HepG2 (cell line): ENCODE results near the gene COQ9. TPM values are rescaled to one million over a fixed set of nuclear protein-coding genes. Genes with fewer than 3 reads are reported as not detected.
"Not testable (repeated sequence)": the region's sequence is repeated elsewhere in the genome, so short reads cannot be mapped to it uniquely, and the experiment has no call there.

Experiments used
- ATAC-seq: fragments of 200-7000 bp; cut with Tn5 transposase; 3 replicates; pipeline ENCODE4 v1.9.1; 2020; ENCODE audit warnings: mild to moderate bottlenecking, moderate library complexity
- BruUV-seq: library from RNA; stranded (reverse); fragments of 400-500 nt; replicated peaks from 2 replicates; lab custom pipeline; 2021; lab: Mats Ljungman, UMichigan
- CTCF ChIA-PET: fragments of 300-600 bp; formaldehyde crosslinking; extraction: SDS; loops from one replicate; lab custom pipeline; 2021; ENCODE audit warnings: low total read pairs, inconsistent platforms, low intra/inter-chr PET ratio; lab: Yijun Ruan, JAX
- POLR2A ChIA-PET: fragments of 350-600 bp; sonication (Branson Sonifier 250); formaldehyde crosslinking; loops from one replicate; lab custom pipeline; 2020; ENCODE audit warnings: antibody characterized with exemption, inconsistent platforms; lab: Yijun Ruan, JAX
- DNase-seq: peaks from one replicate; pipeline ENCODE4 v3.0.0-alpha.2; 2015; ENCODE audit warnings: low spot score
- FAIRE-seq: peaks from 3 replicates; lab custom pipeline; 2011; peaks lifted over from hg19 to GRCh38; lab: Jason Lieb, UNC
- H2AFZ ChIP-seq: one replicate; pipeline ENCODE4 v1.6.1; 2011; ENCODE audit warnings: low read length, inconsistent platforms
- H3K27ac ChIP-seq: fragments of 300-600 bp; 3 replicates; pipeline ENCODE4 v1.8.0; 2011; ENCODE audit warnings: mixed run types, mild to moderate bottlenecking, mixed read lengths, low read length, inconsistent platforms; ENCODE audit not compliant: insufficient read depth; ENCODE audit errors: extremely low read length
- H3K27me3 ChIP-seq, 2 experiments: fragments of 200-600 bp in 1 of 2; 2 replicates in 1 of 2; 3 replicates in 1 of 2; pipeline versions ENCODE4 v1.6.0 to v1.8.0; 2011; ENCODE audit warnings: low read length in 2 of 2, mild to moderate bottlenecking in 2 of 2, moderate library complexity in 2 of 2, inconsistent platforms in 1 of 2; ENCODE audit not compliant: insufficient read depth in 2 of 2, control insufficient read depth in 1 of 2
- H3K36me3 ChIP-seq, 2 experiments: fragments of 200-600 bp in 1 of 2; replicated peaks in 1 of 2; 2 replicates in 1 of 2; 3 replicates in 1 of 2; pipeline versions ENCODE4 v1.5.1 to v1.8.0; 2011; ENCODE audit warnings: low read length in 2 of 2, inconsistent platforms in 1 of 2; ENCODE audit not compliant: insufficient read depth in 2 of 2, control insufficient read depth in 1 of 2
- H3K4me1 ChIP-seq: 2 replicates; pipeline ENCODE4 v1.5.1; 2012; ENCODE audit warnings: low read length, inconsistent platforms; ENCODE audit not compliant: insufficient read depth
- H3K4me2 ChIP-seq: 2 replicates; pipeline ENCODE4 v1.6.0; 2011; ENCODE audit warnings: low read depth, low read length, inconsistent platforms
- H3K4me3 ChIP-seq, 3 experiments: fragments of 200-600 bp in 1 of 3; sonication (generic), shearing (Covaris generic) in 1 of 3; replicated peaks in 1 of 3; 2 replicates each; pipeline ENCODE4 v1.5.1; 2011 to 2016; ENCODE audit warnings: low read length in 3 of 3, inconsistent platforms in 2 of 3, low read depth in 2 of 3, mild to moderate bottlenecking in 2 of 3, control low read depth in 1 of 3, mixed read lengths in 1 of 3; ENCODE audit not compliant: insufficient read depth in 1 of 3
- H3K79me2 ChIP-seq: one replicate; pipeline ENCODE4 v1.6.1; 2011; ENCODE audit warnings: low read length, inconsistent platforms; ENCODE audit not compliant: insufficient read depth
- H3K9ac ChIP-seq: 2 replicates; pipeline ENCODE4 v1.6.0; 2011; ENCODE audit warnings: mild to moderate bottlenecking, low read depth, low read length, inconsistent platforms; ENCODE audit not compliant: insufficient read depth
- H3K9me3 ChIP-seq: 2 replicates; pipeline ENCODE4 v1.5.1; 2012; ENCODE audit warnings: mild to moderate bottlenecking, low read length
- H4K20me1 ChIP-seq: 2 replicates; pipeline ENCODE4 v1.6.0; 2011; ENCODE audit warnings: inconsistent platforms, mild to moderate bottlenecking, low read length, moderate library complexity; ENCODE audit not compliant: insufficient read depth
- ARID2 ChIP-seq: sonication (generic); formaldehyde crosslinking; IDR thresholded peaks from 2 replicates; pipeline ENCODE4 v1.8.1; 2022; ENCODE audit warnings: mild to moderate bottlenecking, missing genetic modification reagents, borderline replicate concordance
- WGBS: methylation state at CpG from one replicate; pipeline ENCODE4 v1.1.6; 2017; ENCODE audit warnings: low lambda C conversion rate; 5-methylcytosine and 5-hydroxymethylcytosine counted together
- in situ Hi-C: cut with HindIII; loops from 2 replicates; pipeline ENCODE4 v1.10.0; 2017; ENCODE audit warnings: low pct_unique_long_range_greater_than_20kb; ENCODE audit not compliant: extremely low pct_ligation_motif_present
- intact Hi-C: fragments of 100-400 bp; cut with micrococcal nuclease; formaldehyde crosslinking; loops from one replicate; pipeline ENCODE4 v1.10.0; 2022; ENCODE audit not compliant: unreplicated experiment
- polyA plus RNA-seq, 8 experiments: library from polyadenylated mRNA; depleted of rRNA in 3 of 8; stranded (reverse) in 7 of 8; unstranded in 1 of 8; fragments of >200 nt; fragmentation: Illumina TruSeq in 4 of 8; extraction: Trizol in 4 of 8; gene quantifications; 2 replicates each; pipeline versions ENCODE4 v1.2.1 to v1.2.3, GENCODE V29; 2011 to 2016; ENCODE audit warnings: low read depth in 4 of 8, missing spikeins in 1 of 8, mixed read lengths in 1 of 8; ENCODE audit not compliant: insufficient read depth in 1 of 8
- total RNA-seq, 5 experiments: library from RNA; depleted of rRNA; stranded (reverse); fragments of >200 nt; fragmentation: Illumina TruSeq; extraction: Trizol; gene quantifications; 2 replicates each; pipeline ENCODE4 v1.2.3, GENCODE V29; 2016; ENCODE audit warnings: low read depth in 1 of 5
- TF ChIP-seq, protein P1 (sequence below): sonication (generic); formaldehyde crosslinking; IDR thresholded peaks from 2 replicates; pipeline ENCODE4 v1.5.0; 2020; ENCODE audit warnings: mild to moderate bottlenecking, missing genetic modification reagents

Gene COQ9
- total and polyA plus RNA-seq, 2 of the 13 experiments (the other 11 are each of a cell fraction or from before 2014, with no cell fraction given): 57.5 to 108 TPM

- TF ChIP-seq, protein P1, sequence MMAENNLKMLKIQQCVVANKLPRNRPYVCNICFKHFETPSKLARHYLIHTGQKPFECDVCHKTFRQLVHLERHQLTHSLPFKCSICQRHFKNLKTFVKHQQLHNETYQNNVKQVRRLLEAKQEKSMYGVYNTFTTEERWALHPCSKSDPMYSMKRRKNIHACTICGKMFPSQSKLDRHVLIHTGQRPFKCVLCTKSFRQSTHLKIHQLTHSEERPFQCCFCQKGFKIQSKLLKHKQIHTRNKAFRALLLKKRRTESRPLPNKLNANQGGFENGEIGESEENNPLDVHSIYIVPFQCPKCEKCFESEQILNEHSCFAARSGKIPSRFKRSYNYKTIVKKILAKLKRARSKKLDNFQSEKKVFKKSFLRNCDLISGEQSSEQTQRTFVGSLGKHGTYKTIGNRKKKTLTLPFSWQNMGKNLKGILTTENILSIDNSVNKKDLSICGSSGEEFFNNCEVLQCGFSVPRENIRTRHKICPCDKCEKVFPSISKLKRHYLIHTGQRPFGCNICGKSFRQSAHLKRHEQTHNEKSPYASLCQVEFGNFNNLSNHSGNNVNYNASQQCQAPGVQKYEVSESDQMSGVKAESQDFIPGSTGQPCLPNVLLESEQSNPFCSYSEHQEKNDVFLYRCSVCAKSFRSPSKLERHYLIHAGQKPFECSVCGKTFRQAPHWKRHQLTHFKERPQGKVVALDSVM (CRISPR knock-in tag): peak; percentile 74
- no peak for TF ChIP-seq ARID2 (CRISPR knock-in tag)
Observed at GRCh38 chr16:57435838-57436237, 11.4 kb upstream of the COQ9 start (continued).

DNA sequence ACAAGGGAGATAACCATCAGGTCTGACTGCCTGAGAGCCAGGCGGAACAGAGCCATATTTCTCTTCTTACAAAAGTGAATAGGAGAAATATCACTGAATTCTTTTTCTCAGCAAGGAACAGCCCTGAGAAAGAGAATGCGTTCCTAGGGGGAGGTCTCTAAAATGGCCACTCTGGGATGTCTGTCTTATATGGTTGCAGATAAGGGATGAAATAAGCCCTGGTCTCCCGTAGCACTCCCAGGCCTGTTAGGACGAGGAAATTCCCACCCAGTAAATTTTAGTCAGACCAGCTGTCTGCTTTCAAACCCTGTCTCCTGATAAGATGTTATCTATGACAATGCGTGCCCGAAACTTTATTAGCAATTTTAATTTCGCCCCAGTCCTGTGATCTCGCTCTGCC, 7.3 kb upstream of the COQ9 start:
- FAIRE-seq, in situ Hi-C loops, intact Hi-C loops, H3K27ac ChIP-seq, H3K4me3 ChIP-seq, H3K9ac ChIP-seq, H3K9me3 ChIP-seq, H3K79me2 ChIP-seq, CTCF ChIA-PET, H4K20me1 ChIP-seq, DNase-seq, H3K4me2 ChIP-seq, H3K27me3 ChIP-seq, BruUV-seq, ATAC-seq, POLR2A ChIA-PET, H2AFZ ChIP-seq: not testable (repeated sequence)
- Histone ChIP-seq H3K36me3 (peaks cover 16 to 27% of the 10 kb centered on the region in 2 experiments), H3K4me1 (peaks cover 16% of the 10 kb centered on the region)
- WGBS: 97% methylated on average over 8 of the region's 8 CpGs

DNA sequence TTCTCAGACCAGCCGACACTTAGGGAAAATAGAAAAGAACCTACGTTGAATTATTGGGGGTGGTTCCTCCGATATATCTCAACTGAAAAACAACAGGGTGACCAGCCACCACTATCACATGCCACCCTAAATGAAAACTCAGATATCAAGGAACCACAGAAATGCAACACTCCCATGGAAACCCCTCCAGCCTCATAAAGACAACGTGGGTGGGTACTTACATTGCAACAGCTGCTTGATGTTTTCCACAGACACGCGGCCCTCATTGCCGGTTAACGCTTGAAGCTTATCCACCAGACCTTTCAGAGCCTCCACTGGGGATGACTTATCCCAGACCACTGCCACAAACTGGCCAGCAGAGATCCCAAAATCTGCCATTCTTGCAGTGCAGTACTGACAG, 6.7 kb upstream of the COQ9 start:
- 94% methylated on average over 8 of the region's 8 CpGs for WGBS
- H3K27ac ChIP-seq, BruUV-seq, intact Hi-C loops, H4K20me1 ChIP-seq, ATAC-seq, H3K4me3 ChIP-seq, H3K4me2 ChIP-seq, POLR2A ChIA-PET, H3K9me3 ChIP-seq, DNase-seq, H3K27me3 ChIP-seq, FAIRE-seq, in situ Hi-C loops, CTCF ChIA-PET, H3K79me2 ChIP-seq, H3K9ac ChIP-seq, H2AFZ ChIP-seq: not testable (repeated sequence)
- peaks cover 12 to 23% of the 10 kb centered on the region in 2 experiments for H3K36me3 ChIP-seq
- H3K4me1 ChIP-seq: peaks cover 22% of the 10 kb centered on the region
